PC-9 (cell line): ENCODE data around the gene TNC. TPM values are rescaled to one million over a fixed set of nuclear protein-coding genes. Genes with fewer than 3 reads are reported as not detected.

Experiments
- BruUV-seq: library from RNA; stranded (reverse); fragments of 400-500 nt; replicated peaks from 2 replicates; lab custom pipeline; 2021; lab: Mats Ljungman, UMichigan
- CTCF ChIA-PET: fragments of 300-600 bp; sonication (Branson Sonifier 250); formaldehyde crosslinking; loops from one replicate; lab custom pipeline; 2022; ENCODE audit warnings: antibody characterized with exemption; lab: Charles Lee
- POLR2A ChIA-PET: fragments of 300-600 bp; sonication (Branson Sonifier 250); formaldehyde crosslinking; loops from one replicate; lab custom pipeline; 2022; ENCODE audit warnings: antibody characterized with exemption; ENCODE audit not compliant: unreplicated experiment; lab: Charles Lee
- DNase-seq, 2 experiments: peaks; one replicate each; pipeline versions ENCODE4 v3.0.0 to v3.0.0-alpha.2; 2015 to 2022; ENCODE audit warnings: mixed read lengths in 1 of 2
- H2AFZ ChIP-seq: fragments of 200-600 bp; sonication (generic); 2 replicates; pipeline ENCODE4 v1.8.1; 2017; ENCODE audit warnings: antibody characterized with exemption
- H3F3A ChIP-seq: fragments of 200-600 bp; sonication (generic); 2 replicates; pipeline ENCODE4 v1.8.1; 2017; ENCODE audit warnings: antibody characterized with exemption, mild to moderate bottlenecking, low read depth; ENCODE audit not compliant: insufficient read depth
- H3K27ac ChIP-seq: fragments of 200-600 bp; sonication (generic); 2 replicates; pipeline ENCODE4 v1.6.1; 2016; ENCODE audit warnings: mixed run types
- H3K27me3 ChIP-seq: fragments of 200-600 bp; sonication (generic); 2 replicates; pipeline ENCODE4 v1.6.1; 2016; ENCODE audit warnings: low read depth, mixed run types; ENCODE audit not compliant: insufficient read depth
- H3K36me3 ChIP-seq: fragments of 200-600 bp; sonication (generic); 2 replicates; pipeline ENCODE4 v1.6.1; 2016; ENCODE audit warnings: low read depth, mixed run types
- H3K4me1 ChIP-seq: fragments of 200-600 bp; sonication (generic); replicated peaks from 2 replicates; pipeline ENCODE4 v1.6.1; 2016; ENCODE audit warnings: mixed run types; ENCODE audit not compliant: insufficient read depth
- H3K4me2 ChIP-seq: fragments of 200-600 bp; sonication (generic); 2 replicates; pipeline ENCODE4 v1.6.1; 2017; ENCODE audit warnings: mixed run types
- H3K4me3 ChIP-seq: fragments of 200-600 bp; sonication (generic); 2 replicates; pipeline ENCODE4 v1.6.1; 2016; ENCODE audit warnings: mixed run types
- H3K79me2 ChIP-seq: fragments of 200-600 bp; sonication (generic); 2 replicates; pipeline ENCODE4 v1.6.1; 2017; ENCODE audit warnings: low read depth, mixed run types
- H3K9me2 ChIP-seq: fragments of 200-600 bp; sonication (generic); 2 replicates; pipeline ENCODE4 v1.8.1; 2017; ENCODE audit warnings: mild to moderate bottlenecking; ENCODE audit not compliant: insufficient read depth
- H3K9me3 ChIP-seq: fragments of 200-600 bp; sonication (generic); 2 replicates; pipeline ENCODE4 v1.8.1; 2016; ENCODE audit warnings: low read depth; ENCODE audit not compliant: insufficient read depth
- H4K20me1 ChIP-seq: fragments of 200-600 bp; sonication (generic); 2 replicates; pipeline ENCODE4 v1.8.1; 2017; ENCODE audit not compliant: insufficient read depth
- CTCF ChIP-seq: fragments of 200-600 bp; sonication (generic); conservative IDR thresholded peaks from 2 replicates; pipeline ENCODE4 v1.6.1; 2017; ENCODE audit warnings: mixed run types, antibody characterized with exemption, mild to moderate bottlenecking, moderate library complexity
- EZH2 ChIP-seq: fragments of 200-600 bp; sonication (generic); IDR thresholded peaks from 2 replicates; pipeline ENCODE4 v1.8.0; 2017; ENCODE audit warnings: antibody characterized with exemption, low read depth
- intact Hi-C: fragments of 100-400 bp; cut with micrococcal nuclease; formaldehyde crosslinking; loops from one replicate; pipeline ENCODE4 v1.10.0; 2022; ENCODE audit not compliant: unreplicated experiment
- total RNA-seq: library from RNA; stranded (reverse); gene quantifications from 2 replicates; pipeline ENCODE4 v1.2.3, GENCODE V29; 2021

Gene TNC
- total RNA-seq, 1 experiment from 2014 or later, result 1.1 TPM

GRCh38 chr9:115126404-115126803 lies 8.4 kb upstream of the TNC start:
- DNase-seq, result no peak
- Histone ChIP-seq H3K4me2 (no peak overlapping the region), H3K4me1 (peaks cover 6% of the 10 kb centered on the region), H4K20me1 (no peaks in the 10 kb centered on the region; the same call in 1 of the 2 replicates), H3F3A (peaks cover 8% of the 10 kb centered on the region; the same call in 1 of the 2 replicates), H2AFZ (no peak overlapping the region), H3K9me3 (no peaks in the 10 kb centered on the region; the same call in 1 of the 2 replicates), H3K27me3 (peaks cover 9% of the 10 kb centered on the region; the same call in 1 of the 2 replicates), H3K36me3 (no peaks in the 10 kb centered on the region), H3K4me3 (no peak overlapping the region), H3K79me2 (no peaks in the 10 kb centered on the region), H3K27ac (no peak overlapping the region), H3K9me2 (no peaks in the 10 kb centered on the region)
- POLR2A ChIA-PET, result no interaction called here
- no TSS peak for BruUV-seq
- TF ChIP-seq CTCF (no peak), EZH2 (no peak)
- intact Hi-C loops, result no loop called here
- CTCF ChIA-PET, result no interaction called here

GRCh38 chr9:115122937-115123336 lies 5.0 kb upstream of the TNC start:
- H3K27me3 ChIP-seq, result peaks cover 9% of the 10 kb centered on the region; the same call in 1 of the 2 replicates
- ChIA-PET CTCF (no interaction called here), POLR2A (no interaction called here)
- no peak overlapping the region for H3K27ac ChIP-seq
- H3K4me2 ChIP-seq, result no peak overlapping the region
- intact Hi-C loops, result loop anchor here (5.0 kb wide), 1 partner anchor 89 kb away; no protein-coding TSS in a partner anchor
- H2AFZ ChIP-seq, result no peak overlapping the region
- no peaks in the 10 kb centered on the region; the same call in 1 of the 2 replicates for H4K20me1 ChIP-seq
- peaks cover 34% of the 10 kb centered on the region for H3K4me1 ChIP-seq
- peaks cover 33% of the 10 kb centered on the region for H3F3A ChIP-seq
- no peaks in the 10 kb centered on the region; the same call in 1 of the 2 replicates for H3K9me3 ChIP-seq
- TF ChIP-seq EZH2 (no peak), CTCF (no peak)
- H3K79me2 ChIP-seq, result no peaks in the 10 kb centered on the region
- H3K4me3 ChIP-seq, result no peak overlapping the region
- no TSS peak for BruUV-seq
- H3K9me2 ChIP-seq, result no peaks in the 10 kb centered on the region
- DNase-seq, result no peak
- no peaks in the 10 kb centered on the region for H3K36me3 ChIP-seq

GRCh38 chr9:115121181-115121580 lies 3.2 kb upstream of the TNC start:
- Histone ChIP-seq H3K4me3 (no peak overlapping the region), H3K9me3 (no peaks in the 10 kb centered on the region; the same call in 1 of the 2 replicates), H4K20me1 (no peaks in the 10 kb centered on the region; the same call in 1 of the 2 replicates), H3K79me2 (no peaks in the 10 kb centered on the region), H3K36me3 (no peaks in the 10 kb centered on the region), H3K9me2 (no peaks in the 10 kb centered on the region), H3K4me1 (peaks cover 46% of the 10 kb centered on the region), H3F3A (peaks cover 34% of the 10 kb centered on the region), H3K4me2 (peak overlapping the region; percentile 30), H3K27me3 (peaks cover 9% of the 10 kb centered on the region; the same call in 1 of the 2 replicates), H3K27ac (no peak overlapping the region), H2AFZ (no peak overlapping the region)
- no TSS peak for BruUV-seq
- POLR2A ChIA-PET, result interaction anchor here (0.6 to 1.0 kb wide), 2 partner anchors 88 to 534 kb away, joined by 4 read pairs; partner anchors contain the start of gene ATP6V1G1
- CTCF ChIA-PET, result no interaction called here
- DNase-seq, result peak; percentile 70 to 93
- intact Hi-C loops, result loop anchor here (1.0 to 5.0 kb wide), 7 partner anchors 46 to 430 kb away; no protein-coding TSS in a partner anchor
- TF ChIP-seq EZH2 (no peak), CTCF (no peak)
